H1 (cell line): ENCODE measurements around the gene NNMT. TPM values are rescaled to one million over a fixed set of nuclear protein-coding genes. Genes with fewer than 3 reads are reported as not detected.

ENCODE experiments used
- CTCF ChIA-PET: fragments of 300-600 bp; sonication (Branson Sonifier 250); formaldehyde crosslinking; loops from one replicate; lab custom pipeline; 2021; ENCODE audit not compliant: partially characterized antibody; lab: Charles Lee
- POLR2A ChIA-PET: fragments of 300-600 bp; sonication (Branson Sonifier 250); formaldehyde crosslinking; loops from one replicate; lab custom pipeline; 2021; ENCODE audit warnings: inconsistent platforms; ENCODE audit not compliant: partially characterized antibody; lab: Charles Lee
- DNase-seq, 2 experiments: peaks; one replicate each; pipeline versions ENCODE4 v3.0.0 to v3.0.0-alpha.2; 2010 to 2022; ENCODE audit warnings: low spot score in 2 of 2, low read depth in 1 of 2, mixed read lengths in 1 of 2
- FAIRE-seq: peaks from 2 replicates; lab custom pipeline; 2011; peaks lifted over from hg19 to GRCh38; lab: Jason Lieb, UNC
- H2AFZ ChIP-seq: 2 replicates; pipeline ENCODE4 v1.8.1; 2012; ENCODE audit warnings: low read length, inconsistent platforms
- H2AK5ac ChIP-seq: 2 replicates; pipeline ENCODE4 v1.6.1; 2013; ENCODE audit warnings: low read depth, low read length
- H2BK120ac ChIP-seq: replicated peaks from 2 replicates; pipeline ENCODE3; 2013; ENCODE audit warnings: low read depth, low read length, inconsistent platforms
- H2BK12ac ChIP-seq: 2 replicates; pipeline ENCODE4 v1.6.1; 2013; ENCODE audit warnings: low read depth, low read length
- H2BK15ac ChIP-seq: 2 replicates; pipeline ENCODE4 v1.6.1; 2013; ENCODE audit warnings: low read length
- H2BK20ac ChIP-seq: 2 replicates; pipeline ENCODE4 v1.6.1; 2013; ENCODE audit warnings: low read length
- H2BK5ac ChIP-seq: 2 replicates; pipeline ENCODE4 v1.6.1; 2013; ENCODE audit warnings: low read depth, low read length
- H3K14ac ChIP-seq: 2 replicates; pipeline ENCODE4 v1.6.1; 2013; ENCODE audit warnings: inconsistent platforms; ENCODE audit not compliant: insufficient read length
- H3K18ac ChIP-seq: 2 replicates; pipeline ENCODE4 v1.6.1; 2013; ENCODE audit warnings: low read length; ENCODE audit errors: extremely low read depth
- H3K23ac ChIP-seq: 2 replicates; pipeline ENCODE4 v1.6.1; 2013; ENCODE audit warnings: inconsistent platforms; ENCODE audit not compliant: insufficient read length
- H3K23me2 ChIP-seq: 2 replicates; pipeline ENCODE4 v1.6.1; 2013; ENCODE audit warnings: low read depth, low read length
- H3K27ac ChIP-seq: 2 replicates; pipeline ENCODE4 v1.6.1; 2011; ENCODE audit warnings: low read depth, low read length, inconsistent platforms
- H3K27me3 ChIP-seq, 4 experiments: replicated peaks in 1 of 4; 1 replicate in 1 of 4; 2 replicates in 3 of 4; pipeline versions ENCODE4 v1.6.1 to v1.8.1; 2011 to 2013; ENCODE audit warnings: low read length in 3 of 4, mild to moderate bottlenecking in 3 of 4, inconsistent platforms in 2 of 4, mixed read lengths in 2 of 4, moderate library complexity in 1 of 4; ENCODE audit not compliant: control insufficient read depth in 3 of 4, insufficient read depth in 3 of 4; ENCODE audit errors: extremely low read depth in 1 of 4
- H3K36me3 ChIP-seq, 4 experiments: 2 replicates each; pipeline versions ENCODE4 v1.6.1 to v1.8.1; 2011 to 2013; ENCODE audit warnings: mild to moderate bottlenecking in 4 of 4, low read length in 3 of 4, moderate library complexity in 2 of 4, control low read depth in 1 of 4, inconsistent platforms in 1 of 4; ENCODE audit not compliant: insufficient read depth in 4 of 4, control insufficient read depth in 2 of 4
- H3K4ac ChIP-seq: replicated peaks from 2 replicates; pipeline ENCODE3; 2013; ENCODE audit warnings: low read length, low read depth, mixed read lengths, inconsistent platforms; ENCODE audit not compliant: insufficient read length
- H3K4me1 ChIP-seq, 4 experiments: replicated peaks in 1 of 4; 1 replicate in 1 of 4; 2 replicates in 3 of 4; pipeline versions ENCODE4 v1.6.1 to v1.8.1; 2011 to 2013; ENCODE audit warnings: low read length in 3 of 4, inconsistent platforms in 2 of 4, mixed read lengths in 1 of 4; ENCODE audit not compliant: insufficient read depth in 4 of 4, control insufficient read depth in 3 of 4
- H3K4me2 ChIP-seq, 2 experiments: 2 replicates each; pipeline versions ENCODE4 v1.6.1 to v1.8.1; 2011 to 2013; ENCODE audit warnings: low read depth in 2 of 2, low read length in 2 of 2, control low read depth in 1 of 2, inconsistent platforms in 1 of 2, mild to moderate bottlenecking in 1 of 2; ENCODE audit not compliant: insufficient read depth in 1 of 2
- H3K4me3 ChIP-seq, 4 experiments: fragments of 200-600, 300-600 bp in 1 of 4; sonication (generic), shearing (Covaris generic), sonication (Bioruptor Twin) in 1 of 4; 2 replicates each; pipeline versions ENCODE4 v1.5.1 to v1.8.1; 2011 to 2016; ENCODE audit warnings: low read length in 4 of 4, low read depth in 3 of 4, control low read depth in 2 of 4, inconsistent platforms in 2 of 4, mild to moderate bottlenecking in 2 of 4, mixed read lengths in 1 of 4, moderate library complexity in 1 of 4; ENCODE audit not compliant: insufficient read depth in 2 of 4; ENCODE audit errors: extremely low read depth in 1 of 4
- H3K56ac ChIP-seq: replicated peaks from 2 replicates; pipeline ENCODE3; 2013; ENCODE audit warnings: low read depth, mild to moderate bottlenecking, mixed read lengths, low read length, inconsistent platforms; ENCODE audit not compliant: insufficient read length
- H3K79me1 ChIP-seq: 2 replicates; pipeline ENCODE4 v1.6.1; 2013; ENCODE audit warnings: low read depth, low read length, control low read depth
- H3K79me2 ChIP-seq, 2 experiments: 2 replicates each; pipeline versions ENCODE4 v1.6.1 to v1.8.1; 2012 to 2013; ENCODE audit warnings: low read length in 2 of 2, mild to moderate bottlenecking in 2 of 2, inconsistent platforms in 1 of 2; ENCODE audit not compliant: insufficient read depth in 2 of 2, control insufficient read depth in 1 of 2
- H3K9ac ChIP-seq, 4 experiments: replicated peaks in 1 of 4; 1 replicate in 1 of 4; 2 replicates in 3 of 4; pipeline versions ENCODE4 v1.6.1 to v1.8.1; 2011 to 2013; ENCODE audit warnings: low read depth in 3 of 4, low read length in 3 of 4, control low read depth in 2 of 4, mild to moderate bottlenecking in 2 of 4, moderate library complexity in 2 of 4, inconsistent platforms in 1 of 4; ENCODE audit errors: extremely low read depth in 1 of 4
- H3K9me3 ChIP-seq, 2 experiments: 2 replicates each; pipeline versions ENCODE4 v1.6.1 to v1.8.1; 2012 to 2013; ENCODE audit warnings: mild to moderate bottlenecking in 2 of 2, moderate library complexity in 2 of 2, control low read depth in 1 of 2, inconsistent platforms in 1 of 2, low read depth in 1 of 2, low read length in 1 of 2, mixed read lengths in 1 of 2; ENCODE audit not compliant: insufficient read depth in 2 of 2
- H4K20me1 ChIP-seq, 2 experiments: replicated peaks in 1 of 2; 2 replicates each; pipeline versions ENCODE3 to v1.8.1; 2011 to 2013; ENCODE audit warnings: inconsistent platforms in 2 of 2, low read length in 2 of 2, mild to moderate bottlenecking in 1 of 2; ENCODE audit not compliant: insufficient read depth in 2 of 2, control insufficient read depth in 1 of 2
- H4K5ac ChIP-seq: 2 replicates; pipeline ENCODE4 v1.6.1; 2013; ENCODE audit warnings: low read length, low read depth, mixed read lengths, inconsistent platforms; ENCODE audit not compliant: insufficient read length
- H4K8ac ChIP-seq: 2 replicates; pipeline ENCODE4 v1.8.0; 2013; ENCODE audit warnings: mild to moderate bottlenecking, moderate library complexity, low read length, inconsistent platforms; ENCODE audit not compliant: insufficient read depth; ENCODE audit errors: extremely low read depth
- H4K91ac ChIP-seq: replicated peaks from 2 replicates; pipeline ENCODE3; 2013; ENCODE audit warnings: low read length, mixed read lengths, inconsistent platforms; ENCODE audit not compliant: insufficient read length
- CTBP2 ChIP-seq: IDR thresholded peaks from 2 replicates; pipeline ENCODE4 v1.7.0; 2011; ENCODE audit warnings: borderline replicate concordance, mild to moderate bottlenecking, moderate library complexity, mixed read lengths, low read length; ENCODE audit not compliant: insufficient read depth, insufficient read length
- SAP30 ChIP-seq: fragments of 300-600 bp; sonication (generic); IDR thresholded peaks from 2 replicates; pipeline ENCODE4 v1.7.1; 2012; ENCODE audit warnings: low read length, moderate library complexity, mild to moderate bottlenecking, inconsistent platforms; ENCODE audit not compliant: insufficient read depth, insufficient replicate concordance
- WGBS, 2 experiments: shearing (Covaris generic) in 1 of 2; methylation state at CpG; one replicate each; pipeline versions ENCODE4 v1.1.6 to v1.1.7; 2013 to 2015; ENCODE audit warnings: low lambda C conversion rate in 2 of 2, mixed read lengths in 2 of 2, inconsistent platforms in 1 of 2, low coverage in 1 of 2, missing lambda C conversion rate in 1 of 2; ENCODE audit not compliant: insufficient replicate concordance in 2 of 2, insufficient coverage in 1 of 2, insufficient read length in 1 of 2; ENCODE audit errors: extremely low coverage in 1 of 2, missing lambda C conversion rate in 1 of 2; 5-methylcytosine and 5-hydroxymethylcytosine counted together
- polyA plus RNA-seq, 7 experiments: library from polyadenylated mRNA; depleted of rRNA in 3 of 7; stranded (reverse) in 5 of 7; unstranded in 2 of 7; fragments of >200 nt in 5 of 7; fragments of 200-250 nt in 2 of 7; gene quantifications; 1 replicate in 5 of 7; 2 replicates in 1 of 7; 4 replicates in 1 of 7; pipeline versions ENCODE4 v1.2.1 to v1.2.3, GENCODE V29; 2011 to 2013; ENCODE audit warnings: missing spikeins in 2 of 7, mixed read lengths in 2 of 7
- total RNA-seq: library from RNA; stranded (reverse); fragmentation: NEBNext Ultra II Directional; extraction: Animal tissue kit (Norgen Biotek cat#: 25700); gene quantifications from 2 replicates; pipeline ENCODE4 v1.2.1, GENCODE V29; 2021
- TF ChIP-seq, protein P1 (sequence below): IDR thresholded peaks from 2 replicates; pipeline ENCODE4 v1.6.1; 2012; ENCODE audit warnings: inconsistent platforms

Gene NNMT
- total and polyA plus RNA-seq, 2 of the 8 experiments (the other 6 are each of a cell fraction or from before 2014, with no cell fraction given) = not detected

DNA sequence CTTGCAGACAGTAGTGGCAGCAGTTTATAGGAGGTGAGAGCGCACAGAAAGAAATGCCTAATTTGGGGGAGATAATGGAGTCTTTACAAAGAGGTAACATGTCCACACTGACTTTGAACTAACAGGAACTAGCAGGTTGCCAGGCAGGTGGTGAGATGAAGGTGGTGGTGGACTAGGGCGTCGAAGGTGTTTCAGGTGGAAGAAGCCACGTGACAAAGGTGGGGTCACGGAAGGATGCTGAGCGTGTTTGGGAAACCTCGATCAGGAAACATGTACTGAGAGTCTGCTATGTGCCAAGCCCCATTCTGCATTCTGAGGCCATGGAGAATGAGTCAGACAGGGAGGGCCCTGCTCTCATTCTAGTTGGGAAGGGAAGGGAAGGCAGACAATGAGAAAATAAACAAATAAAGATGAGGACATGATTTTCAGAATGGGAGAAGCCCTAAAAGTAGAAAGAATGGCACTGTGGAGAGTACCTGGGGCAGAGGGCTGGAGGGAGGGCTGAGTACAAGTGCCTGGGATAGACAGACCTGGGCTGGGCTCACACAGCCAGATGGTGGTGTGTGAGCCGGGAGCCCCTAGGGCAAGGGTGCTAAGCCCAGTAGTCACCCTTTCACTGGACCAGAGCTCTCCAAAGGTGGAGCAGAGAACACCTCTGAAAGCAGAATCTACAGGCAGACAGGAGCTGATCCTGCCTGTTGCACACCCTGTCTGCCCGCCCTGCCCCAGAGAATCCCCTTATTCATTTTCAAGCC, 16.2 kb upstream of the NNMT start:
- Histone ChIP-seq H2BK5ac (no peak overlapping the region; the same call in 1 of the 2 replicates), H3K4ac (no peak overlapping the region), H3K14ac (no peak overlapping the region), H2BK12ac (peak overlapping the region; percentile 86), H3K4me2 (no peak overlapping the region), H4K5ac (no peak overlapping the region), H4K8ac (no peak overlapping the region), H3K36me3 (no peaks in the 10 kb centered on the region), H3K9ac (no peak overlapping the region), H2AFZ (peak overlapping the region; percentile 97; the same call in 1 of the 2 replicates), H3K23me2 (no peaks in the 10 kb centered on the region), H3K4me1 (peaks cover 0 to 4% (median 0%) of the 10 kb centered on the region in 4 experiments; a peak in 2 of 7 replicates), H3K23ac (no peak overlapping the region), H2BK20ac (0 out of 2 replicates have a peak overlapping the region, but pooled peaks have one; percentile 16), H2BK120ac (no peak overlapping the region), H3K27ac (no peak overlapping the region), H2BK15ac (peak overlapping the region; percentile 77; the same call in 1 of the 2 replicates), H3K79me1 (no peaks in the 10 kb centered on the region), H4K20me1 (no peaks in the 10 kb centered on the region), H3K4me3 (no peak overlapping the region), H3K18ac (no peak overlapping the region), H3K27me3 (no peaks in the 10 kb centered on the region), H4K91ac (peak overlapping the region; percentile 27), H3K79me2 (no peaks in the 10 kb centered on the region), H3K56ac (no peak overlapping the region), H3K9me3 (no peaks in the 10 kb centered on the region), H2AK5ac (no peak overlapping the region)
- ChIA-PET CTCF (interaction anchor here (0.6 to 12.4 kb wide), 19 partner anchors 8 to 969 kb away, joined by 3 to 123 read pairs (median 3); no protein-coding TSS in a partner anchor), POLR2A (interaction anchor here (1.5 kb wide), 1 partner anchor 10 kb away, joined by 3 read pairs; no protein-coding TSS in a partner anchor)
- peak in 1 of 2 experiments; percentile 23 for DNase-seq
- WGBS, 2 experiments = 90% methylated on average over 9 of the region's 9 CpGs; no CpG with 5 or more reads in 1 of the 2 experiments
- FAIRE-seq = no peak
- TF ChIP-seq SAP30 = no peak
- TF ChIP-seq CTBP2 = no peak
- TF ChIP-seq, protein P1, sequence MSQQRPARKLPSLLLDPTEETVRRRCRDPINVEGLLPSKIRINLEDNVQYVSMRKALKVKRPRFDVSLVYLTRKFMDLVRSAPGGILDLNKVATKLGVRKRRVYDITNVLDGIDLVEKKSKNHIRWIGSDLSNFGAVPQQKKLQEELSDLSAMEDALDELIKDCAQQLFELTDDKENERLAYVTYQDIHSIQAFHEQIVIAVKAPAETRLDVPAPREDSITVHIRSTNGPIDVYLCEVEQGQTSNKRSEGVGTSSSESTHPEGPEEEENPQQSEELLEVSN = no peak
